Mucosa of descending colon (tissue), 3 donors: ENCODE measurements around the gene B4GALT7. TPM values are rescaled to one million over a fixed set of nuclear protein-coding genes. Genes with fewer than 3 reads are reported as not detected.

Experiments used
- ATAC-seq: fragments of 200-7000 bp; cut with Tn5 transposase; one replicate; pipeline ENCODE4 v1.9.1; 2020; ENCODE audit warnings: mild to moderate bottlenecking, moderate library complexity
- DNase-seq, 3 donors: peaks; one replicate each; pipeline ENCODE4 v3.0.0-alpha.2; 2020
- H3K36me3 ChIP-seq: fragments of 200-600 bp; one replicate; pipeline ENCODE4 v1.8.0; 2021; ENCODE audit warnings: low read depth, mild to moderate bottlenecking
- H3K4me1 ChIP-seq: fragments of 200-600 bp; one replicate; pipeline ENCODE4 v1.8.0; 2021; ENCODE audit warnings: low read depth, mild to moderate bottlenecking
- H3K4me3 ChIP-seq: fragments of 200-600 bp; one replicate; pipeline ENCODE4 v1.8.0; 2021; ENCODE audit warnings: mild to moderate bottlenecking
- H3K9me3 ChIP-seq: fragments of 200-600 bp; one replicate; pipeline ENCODE4 v1.8.0; 2021; ENCODE audit warnings: mild to moderate bottlenecking
- intact Hi-C, 2 donors: fragments of 100-400 bp; cut with DNase I in 1 of 2; cut with micrococcal nuclease in 1 of 2; formaldehyde crosslinking; loops; one replicate each; pipeline versions ENCODE4 v1.11.0 to v1.11.1; 2022; cut with DNase I, micrococcal nuclease
- total RNA-seq, 3 donors: library from RNA; stranded (reverse); fragmentation: NEBNext Ultra II Directional in 2 of 3; extraction: Animal tissue kit (Norgen Biotek cat#: 25700) in 2 of 3; gene quantifications; one replicate each; pipeline versions ENCODE4 v1.2.1 to v1.2.4, GENCODE V29; 2021 to 2023
- TF ChIP-seq, protein P1 (sequence below): fragments of 200-600 bp; IDR thresholded peaks from one replicate; pipeline ENCODE4 v1.8.0; 2022; ENCODE audit warnings: antibody characterized with exemption, mild to moderate bottlenecking
- donor health status: DM: no; HTN: no; CAD: no; lungs with moderate emphysema.
- donor health status: DM: no; HTN: no; CAD: no.
- donor health status: DM: no; HTN: yes; CAD: no.

B4GALT7 gene
- total RNA-seq, 3 donors from 2014 or later: 19.3 to 21.5 (median 19.4) TPM

GRCh38 chr5:177607115-177607451 lies 7.2 kb downstream of the B4GALT7 start:
- no peak overlapping the region for H3K4me3 ChIP-seq
- intact Hi-C loops: no loop called here
- peaks cover 19% of the 10 kb centered on the region for H3K4me1 ChIP-seq
- DNase-seq (no peak), ATAC-seq (no peak)
- TF ChIP-seq, protein P1, sequence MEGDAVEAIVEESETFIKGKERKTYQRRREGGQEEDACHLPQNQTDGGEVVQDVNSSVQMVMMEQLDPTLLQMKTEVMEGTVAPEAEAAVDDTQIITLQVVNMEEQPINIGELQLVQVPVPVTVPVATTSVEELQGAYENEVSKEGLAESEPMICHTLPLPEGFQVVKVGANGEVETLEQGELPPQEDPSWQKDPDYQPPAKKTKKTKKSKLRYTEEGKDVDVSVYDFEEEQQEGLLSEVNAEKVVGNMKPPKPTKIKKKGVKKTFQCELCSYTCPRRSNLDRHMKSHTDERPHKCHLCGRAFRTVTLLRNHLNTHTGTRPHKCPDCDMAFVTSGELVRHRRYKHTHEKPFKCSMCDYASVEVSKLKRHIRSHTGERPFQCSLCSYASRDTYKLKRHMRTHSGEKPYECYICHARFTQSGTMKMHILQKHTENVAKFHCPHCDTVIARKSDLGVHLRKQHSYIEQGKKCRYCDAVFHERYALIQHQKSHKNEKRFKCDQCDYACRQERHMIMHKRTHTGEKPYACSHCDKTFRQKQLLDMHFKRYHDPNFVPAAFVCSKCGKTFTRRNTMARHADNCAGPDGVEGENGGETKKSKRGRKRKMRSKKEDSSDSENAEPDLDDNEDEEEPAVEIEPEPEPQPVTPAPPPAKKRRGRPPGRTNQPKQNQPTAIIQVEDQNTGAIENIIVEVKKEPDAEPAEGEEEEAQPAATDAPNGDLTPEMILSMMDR: no peak
- H3K9me3 ChIP-seq: no peaks in the 10 kb centered on the region
- H3K36me3 ChIP-seq: no peaks in the 10 kb centered on the region

DNA sequence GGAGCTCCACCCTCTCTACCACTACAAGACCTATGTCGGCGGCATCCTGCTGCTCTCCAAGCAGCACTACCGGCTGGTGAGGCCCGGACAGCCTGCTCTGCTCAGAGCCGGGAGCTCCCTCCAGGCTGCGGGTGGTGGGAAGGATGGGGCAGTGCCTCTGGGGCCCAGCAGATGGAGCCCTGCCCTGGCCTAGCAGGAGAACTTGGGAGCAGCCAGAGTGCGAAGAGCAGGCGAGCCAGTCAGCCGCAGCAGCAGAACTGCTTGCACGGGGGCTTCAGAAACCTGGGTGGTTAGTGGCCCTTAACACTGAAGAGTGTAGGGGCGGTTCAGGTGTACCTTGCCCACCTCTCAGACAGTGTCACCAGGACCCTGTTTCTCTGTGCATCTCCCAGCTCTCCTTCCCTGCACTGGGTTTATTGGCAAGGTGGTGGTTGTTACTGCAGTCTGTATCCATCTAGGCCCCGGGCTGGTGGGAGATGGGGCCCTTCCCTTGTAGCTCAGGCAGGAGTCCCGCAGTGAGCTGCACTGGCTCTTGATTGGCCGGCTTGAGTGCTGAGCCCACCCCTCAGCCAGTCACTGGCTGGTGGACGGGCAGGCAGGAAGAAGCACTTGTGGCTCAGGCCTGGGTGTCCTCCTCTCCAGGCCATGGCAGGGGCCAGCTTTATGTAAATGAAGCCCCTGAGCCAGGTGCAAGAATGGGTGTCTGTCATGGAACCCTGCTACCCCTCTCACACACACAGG lies 7.7 kb downstream of the B4GALT7 start:
- ATAC-seq: peak; percentile 87
- intact Hi-C loops: no loop called here
- no peaks in the 10 kb centered on the region for H3K36me3 ChIP-seq
- no peak overlapping the region for H3K4me3 ChIP-seq
- DNase-seq: peak; percentile 80 to 88 (median 83)
- no peaks in the 10 kb centered on the region for H3K9me3 ChIP-seq
- peaks cover 19% of the 10 kb centered on the region for H3K4me1 ChIP-seq
- TF ChIP-seq, protein P1: peak; percentile 79

- TF ChIP-seq, protein P1: no peak
- DNase-seq: no peak
- intact Hi-C loops: no loop called here
- no peaks in the 10 kb centered on the region for H3K36me3 ChIP-seq
- no peaks in the 10 kb centered on the region for H3K9me3 ChIP-seq
- H3K4me3 ChIP-seq: no peak overlapping the region
- ATAC-seq: no peak
- H3K4me1 ChIP-seq: peaks cover 19% of the 10 kb centered on the region
Measured at GRCh38 chr5:177608243-177609075, 8.5 kb downstream of the B4GALT7 start.

DNA sequence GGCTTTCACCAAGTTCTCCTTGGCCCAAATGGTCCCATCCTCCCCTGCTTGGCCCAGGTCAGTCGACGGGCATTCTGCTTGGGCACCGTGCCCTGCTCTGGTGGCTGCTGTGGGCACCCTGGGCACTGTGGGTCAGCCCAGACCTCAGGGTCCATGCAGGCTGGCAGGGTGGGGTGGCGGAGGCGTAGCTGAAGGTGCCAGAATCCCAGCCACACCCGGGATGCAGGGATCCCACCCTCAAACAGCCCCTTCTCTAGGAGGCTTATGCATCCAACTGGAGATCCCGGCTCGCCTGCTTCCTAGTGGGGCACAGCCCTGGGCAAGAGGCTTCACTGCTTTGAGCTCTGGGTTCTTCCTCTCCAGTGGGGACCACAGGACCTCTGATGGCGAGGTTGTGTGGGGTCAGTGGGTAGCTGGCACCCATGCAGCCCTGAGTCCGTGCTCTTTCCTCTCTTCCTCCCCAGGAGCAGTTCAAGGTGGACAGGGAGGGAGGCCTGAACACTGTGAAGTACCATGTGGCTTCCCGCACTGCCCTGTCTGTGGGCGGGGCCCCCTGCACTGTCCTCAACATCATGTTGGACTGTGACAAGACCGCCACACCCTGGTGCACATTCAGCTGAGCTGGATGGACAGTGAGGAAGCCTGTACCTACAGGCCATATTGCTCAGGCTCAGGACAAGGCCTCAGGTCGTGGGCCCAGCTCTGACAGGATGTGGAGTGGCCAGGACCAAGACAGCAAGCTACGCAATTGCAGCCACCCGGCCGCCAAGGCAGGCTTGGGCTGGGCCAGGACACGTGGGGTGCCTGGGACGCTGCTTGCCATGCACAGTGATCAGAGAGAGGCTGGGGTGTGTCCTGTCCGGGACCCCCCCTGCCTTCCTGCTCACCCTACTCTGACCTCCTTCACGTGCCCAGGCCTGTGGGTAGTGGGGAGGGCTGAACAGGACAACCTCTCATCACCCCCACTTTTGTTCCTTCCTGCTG lies 9.4 kb downstream of the B4GALT7 start:
- ATAC-seq (no peak), DNase-seq (no peak)
- TF ChIP-seq, protein P1: no peak
- H3K36me3 ChIP-seq: no peaks in the 10 kb centered on the region
- no peaks in the 10 kb centered on the region for H3K9me3 ChIP-seq
- intact Hi-C loops: no loop called here
- peaks cover 18% of the 10 kb centered on the region for H3K4me1 ChIP-seq
- no peak overlapping the region for H3K4me3 ChIP-seq

DNA sequence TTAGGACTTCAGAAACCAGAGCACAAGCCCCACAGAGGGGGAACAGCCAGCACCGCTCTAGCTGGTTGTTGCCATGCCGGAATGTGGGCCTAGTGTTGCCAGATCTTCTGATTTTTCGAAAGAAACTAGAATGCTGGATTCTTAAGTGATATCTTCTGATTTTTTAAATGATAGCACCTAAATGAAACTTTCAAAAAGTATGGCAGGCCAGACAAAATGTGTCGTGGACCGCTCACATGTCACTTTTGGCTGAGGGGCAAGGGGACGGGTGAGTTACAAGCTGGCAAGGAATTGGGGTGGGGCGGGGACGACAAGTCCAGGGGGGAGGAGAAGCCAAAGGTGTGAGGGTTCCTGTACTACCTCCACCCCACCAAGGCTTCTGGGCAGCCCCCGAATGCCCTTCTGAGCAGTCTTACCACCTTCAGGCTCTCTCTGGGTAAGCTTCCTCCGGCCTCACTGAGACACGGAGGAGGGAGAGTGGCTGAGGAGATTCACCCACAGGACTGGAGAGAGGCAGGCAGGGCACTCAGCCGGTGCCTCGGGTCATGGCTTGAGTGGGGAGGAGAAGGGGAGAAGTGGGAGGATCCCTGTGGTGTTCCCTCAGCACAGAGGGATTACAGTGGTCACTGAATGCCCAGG lies 10.3 kb downstream of the B4GALT7 start:
- Histone ChIP-seq H3K9me3 (no peaks in the 10 kb centered on the region), H3K4me1 (peaks cover 13% of the 10 kb centered on the region), H3K36me3 (no peaks in the 10 kb centered on the region), H3K4me3 (no peak overlapping the region)
- intact Hi-C loops: no loop called here
- ATAC-seq: no peak
- TF ChIP-seq, protein P1: no peak
- DNase-seq: no peak
